ENCODE results near the gene MSGN1.
"Not testable (repeated sequence)": the region's sequence is repeated elsewhere in the genome, so short reads cannot be mapped to it uniquely, and the experiment has no call there.

Gene MSGN1

GRCh38 chr2:17805166-17805565, 11.1 kb upstream of the MSGN1 start:
- DNase-seq (ENCODE audit: low read depth), result no peak

DNA sequence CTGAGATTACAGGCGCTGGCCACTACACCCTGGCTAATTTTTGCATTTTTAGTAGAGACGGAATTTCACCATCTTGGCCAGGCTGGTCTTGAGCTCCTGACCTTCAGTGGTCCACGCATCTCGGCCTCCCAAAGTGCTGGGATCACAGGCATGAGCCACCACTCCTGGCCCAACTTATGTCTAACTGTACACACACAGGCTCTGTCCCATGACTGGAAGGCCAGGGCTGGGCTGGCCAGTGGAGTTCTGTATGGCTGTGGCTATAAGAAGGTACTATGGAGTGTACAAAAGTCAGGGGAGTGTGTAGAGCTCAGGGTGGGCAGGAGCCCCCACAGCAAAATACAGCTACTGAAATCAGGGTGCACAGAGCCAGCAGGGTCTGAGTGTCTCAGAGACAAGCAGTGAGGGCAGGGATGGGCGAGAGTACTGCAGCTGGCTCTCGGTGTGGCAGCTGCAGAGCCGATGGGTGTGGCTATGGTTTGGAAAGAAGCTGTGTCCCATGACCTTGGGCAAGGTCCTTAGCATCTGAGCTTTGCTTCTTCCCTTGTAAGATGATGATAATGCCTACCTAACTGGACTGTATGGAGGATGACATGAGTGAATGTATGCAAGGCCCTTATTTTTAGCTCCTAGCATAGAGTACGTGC, 10.4 kb upstream of the MSGN1 start:
- no peak for DNase-seq (ENCODE audit: low read depth)

GRCh38 chr2:17813010-17813741, 3.1 kb upstream of the MSGN1 start:
- no peak for DNase-seq (ENCODE audit: low read depth)

DNA sequence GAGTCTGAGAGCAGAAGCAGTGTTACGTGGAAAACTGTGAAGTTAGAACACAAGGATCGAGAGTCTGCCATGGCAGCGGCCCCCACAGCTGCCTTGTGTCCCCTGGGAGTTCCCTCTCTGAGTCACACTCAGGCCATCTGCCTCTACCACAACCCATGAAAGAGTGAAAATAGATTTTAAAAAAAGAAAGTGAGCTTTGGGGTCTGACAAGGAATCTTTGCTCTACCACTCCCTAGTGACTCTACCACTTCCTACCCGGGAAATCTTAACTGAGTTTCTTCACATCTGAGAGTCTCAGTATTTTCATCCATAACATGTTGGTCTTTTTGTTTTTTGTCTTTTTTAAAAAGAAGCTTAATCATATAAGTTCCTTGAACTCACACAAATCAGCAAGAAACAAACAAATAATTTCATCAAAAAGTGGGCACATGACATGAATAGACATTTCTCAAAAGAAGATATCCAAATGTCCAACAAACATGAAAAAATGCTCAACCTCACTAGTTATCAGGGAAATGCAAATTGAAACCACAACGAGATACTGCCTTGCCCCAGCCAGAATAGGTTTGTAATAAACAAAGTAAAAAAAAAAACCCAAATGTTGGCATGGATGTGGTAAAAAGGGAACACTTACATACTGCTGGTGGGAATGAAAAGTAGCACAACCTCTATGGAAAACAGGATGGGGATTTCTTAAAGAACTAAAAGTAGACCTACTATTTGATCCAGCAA, 2.4 kb upstream of the MSGN1 start:
- DNase-seq (ENCODE audit: low read depth), result no peak

DNA sequence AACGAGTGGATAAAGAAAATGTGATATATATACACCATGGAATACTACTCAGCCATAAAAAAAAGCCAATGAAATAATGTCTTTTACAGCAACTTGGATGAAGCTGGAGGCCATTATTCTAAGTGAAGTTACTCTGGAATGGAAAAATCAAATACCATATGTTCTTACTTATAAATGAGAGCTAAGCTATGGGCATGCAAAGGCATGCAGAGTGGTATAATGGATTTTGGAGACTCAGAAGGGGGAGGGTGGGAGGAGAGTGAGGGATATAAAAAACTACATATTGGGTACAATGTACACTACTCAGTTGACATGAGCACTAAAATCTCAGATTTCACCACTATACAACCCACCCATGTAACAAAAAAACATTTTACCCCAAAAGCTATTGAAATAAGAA, 1.7 kb upstream of the MSGN1 start:
- no peak for DNase-seq (ENCODE audit: low read depth)

GRCh38 chr2:17815468-17816184, 634 bp upstream of the MSGN1 start:
- no peak for DNase-seq (ENCODE audit: low read depth)

- DNase-seq (ENCODE audit: low read depth), result no peak
Measured at GRCh38 chr2:17818235-17818815, 2.1 kb downstream of the MSGN1 start.

GRCh38 chr2:17821080-17821479, 4.8 kb downstream of the MSGN1 start:
- no peak for DNase-seq (ENCODE audit: low read depth)

GRCh38 chr2:17821535-17822444, 5.5 kb downstream of the MSGN1 start:
- no peak for DNase-seq (ENCODE audit: low read depth)

GRCh38 chr2:17822445-17823117, 6.3 kb downstream of the MSGN1 start:
- no peak for DNase-seq (ENCODE audit: low read depth)

DNA sequence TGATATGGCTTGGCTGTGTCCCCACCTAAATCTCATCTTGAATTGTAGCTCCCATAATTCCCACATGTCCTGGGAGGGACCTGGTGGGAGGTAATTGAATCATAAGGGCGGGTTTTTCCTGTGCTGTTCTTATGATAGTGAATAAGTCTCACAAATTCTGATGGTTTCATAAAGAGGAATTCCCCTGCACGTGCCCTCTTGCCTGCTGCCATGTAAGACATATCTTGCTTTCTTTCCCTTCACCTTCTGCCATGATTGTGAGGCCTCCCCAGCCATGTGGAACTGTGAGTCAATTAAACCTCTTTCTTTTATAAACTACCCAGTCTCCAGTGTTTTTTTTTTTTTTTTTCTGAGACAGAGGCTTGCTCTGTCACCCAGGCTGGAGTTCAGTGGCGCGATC, 7.4 kb downstream of the MSGN1 start:
- DNase-seq (ENCODE audit: low read depth), result not testable (repeated sequence)

DNA sequence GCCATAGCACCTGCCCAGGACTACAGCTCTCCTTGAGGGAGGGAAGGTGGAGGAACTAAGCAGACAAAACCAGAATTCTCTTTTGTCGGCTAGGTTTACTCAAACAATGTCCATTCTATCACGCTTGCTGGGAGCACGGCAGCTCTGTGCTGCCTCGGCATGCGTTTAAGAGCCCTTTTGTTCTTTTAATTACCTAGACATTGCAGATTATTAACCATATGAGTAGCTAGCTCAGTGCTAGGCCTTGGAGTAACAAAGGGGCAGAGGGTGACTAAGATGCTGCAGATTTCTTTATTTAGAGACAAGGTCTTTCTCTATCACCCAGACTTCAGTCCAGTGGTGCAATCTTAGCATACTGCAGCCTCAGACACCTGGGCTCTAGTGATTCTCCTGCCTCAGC, 11.1 kb downstream of the MSGN1 start:
- DNase-seq (ENCODE audit: low read depth), result no peak

- no peak for DNase-seq (ENCODE audit: low read depth)
Measured at GRCh38 chr2:17827785-17828184, 11.5 kb downstream of the MSGN1 start.

DNA sequence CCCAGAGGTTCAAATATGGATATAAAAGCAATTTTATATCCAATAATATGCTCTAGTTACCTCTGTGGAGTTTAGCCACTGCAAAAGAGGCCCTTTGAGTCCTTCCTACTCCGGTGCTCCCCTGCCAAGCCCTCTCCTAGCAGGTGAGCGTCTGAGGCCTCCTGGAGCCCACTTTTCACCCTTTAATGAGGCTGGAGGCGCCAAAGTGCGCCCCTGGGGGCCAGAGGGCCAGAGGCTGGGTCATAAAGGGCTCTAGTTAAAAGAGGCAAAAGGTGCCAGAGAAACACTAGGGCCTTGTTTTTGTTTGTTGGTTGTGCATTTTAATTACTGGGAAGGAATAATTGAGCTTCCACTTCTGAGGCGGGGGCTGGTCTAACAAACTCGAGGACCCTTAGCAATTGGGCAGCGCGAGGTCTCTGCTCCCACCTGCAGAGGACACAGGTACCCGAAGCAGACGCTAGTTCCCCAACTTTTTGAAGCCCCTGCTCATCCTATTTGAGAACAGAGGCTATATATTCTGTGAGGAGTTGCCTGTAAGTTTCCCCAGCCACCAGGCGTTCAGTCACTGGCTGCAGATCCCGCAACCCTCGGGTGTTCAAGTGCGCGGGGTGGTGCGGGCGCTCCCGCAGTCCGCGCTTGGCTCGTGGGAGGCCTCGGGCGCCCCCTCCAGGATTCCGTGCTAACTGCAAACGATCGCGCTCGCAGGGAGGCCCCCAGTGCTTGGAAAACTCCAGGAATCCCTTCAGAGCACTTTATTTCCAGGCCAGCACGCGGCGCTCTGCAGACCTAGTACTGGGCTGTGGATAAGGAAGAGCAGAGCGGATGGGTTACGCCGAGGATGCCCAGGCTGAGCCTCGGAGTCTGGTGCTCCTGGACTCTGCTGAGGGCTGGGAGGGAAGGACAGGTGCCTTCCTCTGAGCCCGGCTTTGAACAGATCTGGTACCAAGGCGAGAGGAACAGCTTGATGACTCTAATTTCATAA, 14.1 kb downstream of the MSGN1 start:
- DNase-seq (ENCODE audit: low read depth), result no peak

- no peak for DNase-seq (ENCODE audit: low read depth)
Measured at GRCh38 chr2:17835516-17835915, 19.3 kb downstream of the MSGN1 start.

- no peak for DNase-seq (ENCODE audit: low read depth)
Measured at GRCh38 chr2:17839959-17840358, 23.7 kb downstream of the MSGN1 start.

DNA sequence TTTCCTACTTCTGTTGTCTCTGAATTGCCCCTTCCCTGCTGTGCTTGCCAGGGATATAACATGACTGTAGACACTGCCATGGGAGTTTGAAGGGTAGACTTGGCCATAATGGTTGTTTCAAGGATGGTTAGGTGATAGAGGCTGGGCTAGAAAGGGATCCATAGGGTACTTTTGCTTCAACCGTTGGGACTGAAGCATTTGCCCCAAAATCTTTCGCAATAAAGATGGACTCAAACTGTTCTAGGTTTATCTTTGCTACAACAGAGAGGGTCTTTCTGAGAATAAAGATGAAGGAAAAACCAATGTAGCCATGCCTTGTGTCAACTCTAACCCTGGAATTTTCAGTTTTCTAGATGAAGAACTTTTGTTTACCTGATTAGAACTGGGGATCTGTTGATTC, 27.2 kb downstream of the MSGN1 start:
- DNase-seq (ENCODE audit: low read depth), result no peak

- no peak for DNase-seq (ENCODE audit: low read depth)
Measured at GRCh38 chr2:17845806-17846205, 29.5 kb downstream of the MSGN1 start.

GRCh38 chr2:17846676-17847075, 30.4 kb downstream of the MSGN1 start:
- DNase-seq (ENCODE audit: low read depth), result no peak

Data from stimulated activated CD8-positive, alpha-beta memory T cell treated with anti-CD3 and anti-CD28 coated beads, Interleukin-12 subunit alpha, Interleukin-12 subunit beta, amount 100 ng/mL, for 1 hour (primary cell).